ENCODE results near the gene GUCY1A1.

- TF ChIP-seq CTCF (conservative IDR thresholded peaks at IDR 0.05): no peak
- TF ChIP-seq EZH2 (IDR thresholded peaks at IDR 0.05; ENCODE audit: low read depth): no peak
Measured at GRCh38 chr4:155703486-155704247, 37.0 kb downstream of the GUCY1A1 start.
